ENCODE results near the gene AOPEP. TPM values are rescaled to one million over a fixed set of nuclear protein-coding genes. Genes with fewer than 3 reads are reported as not detected.

AOPEP gene
- total and polyA plus RNA-seq, 2 of the 13 experiments (the other 11 are each of a cell fraction or from before 2014, with no cell fraction given) = 22.2 to 41.6 TPM

- TF ChIP-seq, protein P1, sequence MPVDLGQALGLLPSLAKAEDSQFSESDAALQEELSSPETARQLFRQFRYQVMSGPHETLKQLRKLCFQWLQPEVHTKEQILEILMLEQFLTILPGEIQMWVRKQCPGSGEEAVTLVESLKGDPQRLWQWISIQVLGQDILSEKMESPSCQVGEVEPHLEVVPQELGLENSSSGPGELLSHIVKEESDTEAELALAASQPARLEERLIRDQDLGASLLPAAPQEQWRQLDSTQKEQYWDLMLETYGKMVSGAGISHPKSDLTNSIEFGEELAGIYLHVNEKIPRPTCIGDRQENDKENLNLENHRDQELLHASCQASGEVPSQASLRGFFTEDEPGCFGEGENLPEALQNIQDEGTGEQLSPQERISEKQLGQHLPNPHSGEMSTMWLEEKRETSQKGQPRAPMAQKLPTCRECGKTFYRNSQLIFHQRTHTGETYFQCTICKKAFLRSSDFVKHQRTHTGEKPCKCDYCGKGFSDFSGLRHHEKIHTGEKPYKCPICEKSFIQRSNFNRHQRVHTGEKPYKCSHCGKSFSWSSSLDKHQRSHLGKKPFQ (CRISPR knock-in tag; IDR thresholded peaks at IDR 0.05; ENCODE audit: insufficient replicate concordance) = no peak
- TF ChIP-seq SMAD1 (CRISPR knock-in tag; IDR thresholded peaks at IDR 0.05; ENCODE audit: borderline replicate concordance, low read depth) = no peak
- TF ChIP-seq NR2F6 (IDR thresholded peaks at IDR 0.05) = peak; percentile 60; the same call in 1 of the 2 replicates
- peak; percentile 54; the same call in 1 of the 2 replicates for TF ChIP-seq NR2F6 (CRISPR knock-in tag; IDR thresholded peaks at IDR 0.05)
- TF ChIP-seq POLR2AphosphoS5 (IDR thresholded peaks at IDR 0.05; ENCODE audit: low read depth, low read length) = no peak
- TF ChIP-seq NBN (conservative IDR thresholded peaks at IDR 0.05) = no peak
- TF ChIP-seq, protein P2, sequence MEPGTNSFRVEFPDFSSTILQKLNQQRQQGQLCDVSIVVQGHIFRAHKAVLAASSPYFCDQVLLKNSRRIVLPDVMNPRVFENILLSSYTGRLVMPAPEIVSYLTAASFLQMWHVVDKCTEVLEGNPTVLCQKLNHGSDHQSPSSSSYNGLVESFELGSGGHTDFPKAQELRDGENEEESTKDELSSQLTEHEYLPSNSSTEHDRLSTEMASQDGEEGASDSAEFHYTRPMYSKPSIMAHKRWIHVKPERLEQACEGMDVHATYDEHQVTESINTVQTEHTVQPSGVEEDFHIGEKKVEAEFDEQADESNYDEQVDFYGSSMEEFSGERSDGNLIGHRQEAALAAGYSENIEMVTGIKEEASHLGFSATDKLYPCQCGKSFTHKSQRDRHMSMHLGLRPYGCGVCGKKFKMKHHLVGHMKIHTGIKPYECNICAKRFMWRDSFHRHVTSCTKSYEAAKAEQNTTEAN (CRISPR knock-in tag; conservative IDR thresholded peaks at IDR 0.05) = 0 out of 2 replicates have a peak, but pooled peaks have one; percentile 45
- TF ChIP-seq HDAC1 (CRISPR knock-in tag; IDR thresholded peaks at IDR 0.05) = peak; percentile 78
- TF ChIP-seq ZNF691 (CRISPR knock-in tag; IDR thresholded peaks at IDR 0.05; ENCODE audit: borderline replicate concordance, low read depth) = peak; percentile 99
- no peak for TF ChIP-seq ZNF776 (CRISPR knock-in tag; IDR thresholded peaks at IDR 0.05)
- TF ChIP-seq ZNF619 (CRISPR knock-in tag; IDR thresholded peaks at IDR 0.05) = no peak
- no peak for TF ChIP-seq ZNF225 (CRISPR knock-in tag; IDR thresholded peaks at IDR 0.05)
- TF ChIP-seq TMF1 (CRISPR knock-in tag; IDR thresholded peaks at IDR 0.05; ENCODE audit: low read depth) = no peak
- no peak for TF ChIP-seq SRSF1 (optimal IDR thresholded peaks at IDR 0.05; ENCODE audit: low read depth, low read length)
- no peak for TF ChIP-seq ELK4 (CRISPR knock-in tag; IDR thresholded peaks at IDR 0.05; ENCODE audit: borderline replicate concordance)
- TF ChIP-seq, protein P3, sequence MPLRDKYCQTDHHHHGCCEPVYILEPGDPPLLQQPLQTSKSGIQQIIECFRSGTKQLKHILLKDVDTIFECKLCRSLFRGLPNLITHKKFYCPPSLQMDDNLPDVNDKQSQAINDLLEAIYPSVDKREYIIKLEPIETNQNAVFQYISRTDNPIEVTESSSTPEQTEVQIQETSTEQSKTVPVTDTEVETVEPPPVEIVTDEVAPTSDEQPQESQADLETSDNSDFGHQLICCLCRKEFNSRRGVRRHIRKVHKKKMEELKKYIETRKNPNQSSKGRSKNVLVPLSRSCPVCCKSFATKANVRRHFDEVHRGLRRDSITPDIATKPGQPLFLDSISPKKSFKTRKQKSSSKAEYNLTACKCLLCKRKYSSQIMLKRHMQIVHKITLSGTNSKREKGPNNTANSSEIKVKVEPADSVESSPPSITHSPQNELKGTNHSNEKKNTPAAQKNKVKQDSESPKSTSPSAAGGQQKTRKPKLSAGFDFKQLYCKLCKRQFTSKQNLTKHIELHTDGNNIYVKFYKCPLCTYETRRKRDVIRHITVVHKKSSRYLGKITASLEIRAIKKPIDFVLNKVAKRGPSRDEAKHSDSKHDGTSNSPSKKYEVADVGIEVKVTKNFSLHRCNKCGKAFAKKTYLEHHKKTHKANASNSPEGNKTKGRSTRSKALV (CRISPR knock-in tag; IDR thresholded peaks at IDR 0.05) = 0 out of 2 replicates have a peak, but pooled peaks have one; percentile 37
- TF ChIP-seq GLMP (CRISPR knock-in tag; IDR thresholded peaks at IDR 0.05; ENCODE audit: borderline replicate concordance) = no peak
- no peak for TF ChIP-seq PRMT3 (CRISPR knock-in tag; IDR thresholded peaks at IDR 0.05; ENCODE audit: borderline replicate concordance, low read depth)
- TF ChIP-seq ZFP37 (CRISPR knock-in tag; IDR thresholded peaks at IDR 0.05; ENCODE audit: borderline replicate concordance) = no peak
- no peak for TF ChIP-seq ZNF143 (CRISPR knock-in tag; IDR thresholded peaks at IDR 0.05)
- TF ChIP-seq NFKBIZ (CRISPR knock-in tag; IDR thresholded peaks at IDR 0.05) = no peak
- peak; percentile 45 for TF ChIP-seq ZFP36 (IDR thresholded peaks at IDR 0.05; ENCODE audit: borderline replicate concordance, low read depth, low read length, partially characterized antibody)
These were observed 173.1 kb downstream of the AOPEP start (continued) for GRCh38 chr9:94899464-94900221.
